ENCODE measurements around the gene BMX. TPM values are rescaled to one million over a fixed set of nuclear protein-coding genes. Genes with fewer than 3 reads are reported as not detected.

BMX gene
- total and polyA plus RNA-seq, 12 donors = 0.11 to 1.8 (median 0.64) TPM; not detected in 1

GRCh38 chrX:15496824-15497223, 3.8 kb upstream of the BMX start:
- no peak for DNase-seq
- 51 to 60% (median 57%) methylated on average over 4 of the region's 4 CpGs for WGBS, 4 donors
- no peak overlapping the region for H3K4me3 ChIP-seq

GRCh38 chrX:15497865-15498264, 2.7 kb upstream of the BMX start:
- peaks cover 20% of the 10 kb centered on the region for H3K27me3 ChIP-seq
- TF ChIP-seq CTCF (IDR thresholded peaks at IDR 0.05) = peak; percentile 25 to 59 (median 50)
- TF ChIP-seq POLR2A (IDR thresholded peaks at IDR 0.05) = no peak
- no peak overlapping the region for H3K4me3 ChIP-seq
- H3K9me3 ChIP-seq (replicated peaks in 1 of 3) = no peaks in the 10 kb centered on the region
- DNase-seq = peak; percentile 33 to 71 (median 50)
- H3K4me1 ChIP-seq (replicated peaks in 1 of 2) = no peaks in the 10 kb centered on the region
- H3K27ac ChIP-seq = no peak overlapping the region
- intact Hi-C loops (cut with DNase I) = loop anchor here in 1 of 2 donors (10.0 kb wide), 1 partner anchor 67 kb away; no protein-coding TSS in a partner anchor
- WGBS, 4 donors = 6 to 21% (median 12%) methylated on average over 3 to 4 of the region's 4 CpGs
- no peaks in the 10 kb centered on the region for H3K36me3 ChIP-seq (replicated peaks in 1 of 2)

More at GRCh38 chrX:15496824-15497223, 3.8 kb upstream of the BMX start:
- TF ChIP-seq POLR2A (IDR thresholded peaks at IDR 0.05) = no peak
- TF ChIP-seq CTCF (IDR thresholded peaks at IDR 0.05) = no peak
- intact Hi-C loops (cut with DNase I) = loop anchor here in 1 of 2 donors (10.0 kb wide), 1 partner anchor 68 kb away; no protein-coding TSS in a partner anchor
- Histone ChIP-seq H3K4me1 (replicated peaks in 1 of 2) (no peaks in the 10 kb centered on the region), H3K36me3 (replicated peaks in 1 of 2) (no peaks in the 10 kb centered on the region), H3K27ac (no peak overlapping the region), H3K27me3 (peaks cover 19% of the 10 kb centered on the region), H3K9me3 (replicated peaks in 1 of 3) (no peaks in the 10 kb centered on the region)

DNA sequence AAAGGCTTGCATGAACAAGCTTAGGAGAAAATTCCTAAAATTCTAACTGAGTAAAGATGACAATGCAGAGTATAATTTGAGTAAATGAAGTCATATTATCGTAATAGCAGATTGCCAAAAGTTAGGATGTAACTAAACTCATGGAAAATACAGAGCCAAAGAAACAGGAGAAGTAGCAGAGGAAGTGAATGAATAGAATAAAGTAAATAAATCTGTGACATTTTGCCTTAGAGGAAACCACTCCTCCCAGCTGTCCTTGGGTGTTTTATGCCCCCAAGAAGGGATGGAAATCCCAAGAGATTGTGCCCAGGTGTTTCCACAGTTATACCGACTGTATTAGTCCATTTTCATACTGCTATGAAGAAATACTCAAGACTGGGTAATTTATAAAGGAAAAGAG, 1.9 kb upstream of the BMX start:
- H3K4me3 ChIP-seq = no peak overlapping the region
- TF ChIP-seq POLR2A (IDR thresholded peaks at IDR 0.05) = no peak
- TF ChIP-seq CTCF (IDR thresholded peaks at IDR 0.05) = no peak
- intact Hi-C loops (cut with DNase I) = loop anchor here in 1 of 2 donors (10.0 kb wide), 1 partner anchor 66 kb away; no protein-coding TSS in a partner anchor
- no peaks in the 10 kb centered on the region for H3K9me3 ChIP-seq (replicated peaks in 1 of 3)
- H3K27ac ChIP-seq = no peak overlapping the region
- H3K4me1 ChIP-seq (replicated peaks in 1 of 2) = no peaks in the 10 kb centered on the region
- H3K36me3 ChIP-seq (replicated peaks in 1 of 2) = no peaks in the 10 kb centered on the region
- 54 to 80% (median 66%) methylated on average over 2 of the region's 2 CpGs for WGBS, 4 donors
- H3K27me3 ChIP-seq = peaks cover 20% of the 10 kb centered on the region
- DNase-seq = no peak

GRCh38 chrX:15499976-15500375, 631 bp upstream of the BMX start:
- Histone ChIP-seq H3K27me3 (peaks cover 11% of the 10 kb centered on the region), H3K27ac (no peak overlapping the region), H3K4me3 (no peak overlapping the region), H3K36me3 (replicated peaks in 1 of 2) (no peaks in the 10 kb centered on the region), H3K9me3 (replicated peaks in 1 of 3) (no peaks in the 10 kb centered on the region), H3K4me1 (replicated peaks in 1 of 2) (no peaks in the 10 kb centered on the region)
- TF ChIP-seq CTCF (IDR thresholded peaks at IDR 0.05) = no peak
- no peak for TF ChIP-seq POLR2A (IDR thresholded peaks at IDR 0.05)
- intact Hi-C loops (cut with DNase I) = loop anchor here in 1 of 2 donors (10.0 kb wide), 1 partner anchor 65 kb away; no protein-coding TSS in a partner anchor
- WGBS, 4 donors = 69 to 82% (median 74%) methylated on average over 3 of the region's 3 CpGs
- DNase-seq = no peak

Data from adrenal gland (tissue), 12 donors.